Kidney glomerular epithelial cell (primary cell): Measurements from ENCODE around the gene KRTAP4-12.
"Not testable (repeated sequence)": the region's sequence is repeated elsewhere in the genome, so short reads cannot be mapped to it uniquely, and the experiment has no call there.

ENCODE experiments used
- DNase-seq: peaks from one replicate; lab custom pipeline; 2025; lab: John Stamatoyannopoulos, UW

KRTAP4-12 gene

GRCh38 chr17:41088760-41089352 lies 35.1 kb downstream of the KRTAP4-12 start:
- not testable (repeated sequence) for DNase-seq

- DNase-seq: not testable (repeated sequence)
Observed at GRCh38 chr17:41084100-41084856, 39.7 kb downstream of the KRTAP4-12 start, which contains the start of gene KRTAP4-7. KRTAP4-7 (plus strand) TSS chr17:41084150; CDS start chr17:41084207, 57 bp downstream.

GRCh38 chr17:41083427-41083826 lies 40.6 kb downstream of the KRTAP4-12 start:
- not testable (repeated sequence) for DNase-seq

GRCh38 chr17:41082626-41083025 lies 41.4 kb downstream of the KRTAP4-12 start:
- DNase-seq: no peak

DNA sequence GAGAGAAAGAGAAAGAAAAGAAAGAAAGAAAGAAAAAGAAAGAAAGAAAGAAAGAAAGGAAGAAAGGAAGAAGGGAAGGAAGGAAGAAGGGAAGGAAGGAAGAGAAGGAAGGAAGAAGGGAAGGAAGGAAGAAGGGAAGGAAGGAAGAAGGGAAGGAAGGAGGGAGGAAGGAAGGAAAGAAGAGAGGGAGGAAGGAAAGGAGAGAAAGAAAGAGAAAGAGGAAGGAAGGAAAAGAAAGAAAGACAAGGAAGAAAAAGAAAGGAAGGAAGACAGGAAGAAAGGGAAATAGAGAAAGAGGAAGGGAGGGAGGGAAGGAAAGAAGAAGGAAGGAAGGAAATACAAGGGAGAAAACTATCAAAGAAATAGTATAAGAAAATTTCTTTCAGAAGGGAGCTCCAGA lies 47.2 kb downstream of the KRTAP4-12 start:
- no peak for DNase-seq

- DNase-seq: no peak
Observed at GRCh38 chr17:41073676-41074075, 50.3 kb downstream of the KRTAP4-12 start.
